Smooth muscle cell (in vitro differentiated cells): ENCODE results near the gene APBB1. TPM values are rescaled to one million over a fixed set of nuclear protein-coding genes. Genes with fewer than 3 reads are reported as not detected.
A peak's percentile ranks its signal among the peaks of the same experiment; 100 is the strongest.

Experiments used
- DNase-seq: peaks from one replicate; lab custom pipeline; 2025; ENCODE audit not compliant: unreplicated experiment; lab: John Stamatoyannopoulos, UW
- H2AFZ ChIP-seq: fragments of 200-600 bp; sonication (generic); 2 replicates; pipeline ENCODE4 v1.6.0; 2016; ENCODE audit warnings: antibody characterized with exemption, low read depth, mild to moderate bottlenecking
- H3F3A ChIP-seq: fragments of 200-600 bp; sonication (generic); 2 replicates; pipeline ENCODE4 v1.6.0; 2017; ENCODE audit warnings: antibody characterized with exemption, low read depth
- H3K27ac ChIP-seq: fragments of 200-600 bp; sonication (generic); 2 replicates; pipeline ENCODE4 v1.5.1; 2016; ENCODE audit warnings: low read depth, mild to moderate bottlenecking
- H3K27me3 ChIP-seq: fragments of 200-600 bp; sonication (generic); 2 replicates; pipeline ENCODE4 v1.6.1; 2016; ENCODE audit warnings: low read depth, mild to moderate bottlenecking
- H3K36me3 ChIP-seq: fragments of 200-600 bp; sonication (generic); 2 replicates; pipeline ENCODE4 v1.5.1; 2016; ENCODE audit warnings: low read depth
- H3K4me1 ChIP-seq: fragments of 200-600 bp; sonication (generic); 2 replicates; pipeline ENCODE4 v1.5.1; 2016; ENCODE audit warnings: low read depth
- H3K4me2 ChIP-seq: fragments of 200-600 bp; sonication (generic); 2 replicates; pipeline ENCODE4 v1.6.0; 2016; ENCODE audit warnings: mild to moderate bottlenecking
- H3K4me3 ChIP-seq: fragments of 200-600 bp; sonication (generic); 2 replicates; pipeline ENCODE4 v1.5.1; 2016; ENCODE audit warnings: mild to moderate bottlenecking
- H3K79me2 ChIP-seq: fragments of 200-600 bp; sonication (generic); 2 replicates; pipeline ENCODE4 v1.6.0; 2016; ENCODE audit warnings: low read depth, mild to moderate bottlenecking
- H3K9ac ChIP-seq: fragments of 200-600 bp; sonication (generic); 2 replicates; pipeline ENCODE4 v1.6.0; 2016; ENCODE audit warnings: low read depth
- H3K9me3 ChIP-seq: fragments of 200-600 bp; sonication (generic); replicated peaks from 2 replicates; pipeline ENCODE4 v1.5.1; 2016; ENCODE audit warnings: low read depth
- H4K20me1 ChIP-seq: fragments of 200-600 bp; sonication (generic); 2 replicates; pipeline ENCODE4 v1.6.0; 2016; ENCODE audit warnings: low read depth
- WGBS: methylation state at CpG from one replicate; pipeline ENCODE4 v1.1.7; 2016; ENCODE audit warnings: low lambda C conversion rate; 5-methylcytosine and 5-hydroxymethylcytosine counted together
- polyA plus RNA-seq: library from polyadenylated mRNA; unstranded; fragments of >200 nt; fragmentation: Nextera tagmentation; extraction: Ambion mirVana; gene quantifications from 2 replicates; pipeline ENCODE4 v1.2.1, GENCODE V29; 2016
- total RNA-seq: library from RNA; depleted of rRNA; stranded (reverse); fragments of >200 nt; gene quantifications from 2 replicates; pipeline ENCODE4 v1.2.3, GENCODE V29; 2014
- TF ChIP-seq, protein P1 (sequence below): fragments of 200-600 bp; sonication (generic); IDR thresholded peaks from 2 replicates; pipeline ENCODE4 v1.5.1; 2017; ENCODE audit warnings: borderline replicate concordance, mild to moderate bottlenecking, antibody characterized with exemption; ENCODE audit not compliant: insufficient read depth, poor library complexity, severe bottlenecking

The APBB1 gene
- 31.1 and 36.7 TPM in 2 replicates for total RNA-seq
- polyA plus RNA-seq = 59.2 and 64.2 TPM in 2 replicates

DNA sequence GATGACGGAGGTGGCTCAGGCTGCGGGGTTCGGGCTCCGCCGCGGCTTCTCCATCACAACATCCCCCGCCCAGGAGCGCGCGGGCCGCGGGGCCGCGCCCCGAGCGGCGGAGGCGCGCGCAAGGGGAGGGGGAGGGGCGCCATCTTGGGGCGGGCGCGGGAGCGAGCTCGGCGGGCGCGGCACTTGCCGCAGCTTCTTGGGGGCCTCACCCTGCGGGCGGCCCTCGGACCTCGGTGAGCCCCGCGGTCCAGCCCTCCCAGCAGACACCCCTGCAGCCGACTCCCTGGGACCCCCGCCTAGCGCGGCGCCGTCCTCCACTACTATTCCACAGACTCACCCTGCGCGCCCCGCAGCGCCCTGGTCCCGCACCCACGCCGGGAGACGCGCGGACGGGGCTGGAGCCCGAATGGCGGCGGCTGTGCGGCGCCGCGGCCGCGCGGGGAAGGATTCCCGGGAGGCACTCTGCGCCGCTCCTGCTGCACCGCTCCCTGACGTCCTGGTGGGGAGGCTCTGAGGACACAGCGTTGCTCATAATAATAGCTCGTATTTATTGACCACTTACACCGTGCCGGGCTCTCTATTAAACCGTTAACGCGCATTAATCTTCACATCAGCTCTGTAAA lies at the start of gene APBB1:
Gene APBB1, minus strand, starts transcription at position 86 of the 623 bp plus-strand sequence. CDS start 7,747 bp downstream, outside the sequence.
- H4K20me1 ChIP-seq = peaks cover 23% of the 10 kb centered on the region
- peaks cover 13% of the 10 kb centered on the region for H3K27me3 ChIP-seq
- H3K36me3 ChIP-seq = no peaks in the 10 kb centered on the region
- no peak for DNase-seq
- H3K4me3 ChIP-seq = peak within 1 kb of the TSS; percentile 91
- WGBS = 2% methylated on average over 38 of the region's 75 CpGs
- no peaks in the 10 kb centered on the region for H3F3A ChIP-seq
- H3K4me1 ChIP-seq = peaks cover 4% of the 10 kb centered on the region
- no peaks in the 10 kb centered on the region for H3K9me3 ChIP-seq
- no peak within 1 kb of the TSS for H3K27ac ChIP-seq
- H3K4me2 ChIP-seq = peak within 1 kb of the TSS; percentile 97
- H3K9ac ChIP-seq = peak within 1 kb of the TSS; percentile 68
- H2AFZ ChIP-seq = peak within 1 kb of the TSS; percentile 91
- TF ChIP-seq, protein P1, sequence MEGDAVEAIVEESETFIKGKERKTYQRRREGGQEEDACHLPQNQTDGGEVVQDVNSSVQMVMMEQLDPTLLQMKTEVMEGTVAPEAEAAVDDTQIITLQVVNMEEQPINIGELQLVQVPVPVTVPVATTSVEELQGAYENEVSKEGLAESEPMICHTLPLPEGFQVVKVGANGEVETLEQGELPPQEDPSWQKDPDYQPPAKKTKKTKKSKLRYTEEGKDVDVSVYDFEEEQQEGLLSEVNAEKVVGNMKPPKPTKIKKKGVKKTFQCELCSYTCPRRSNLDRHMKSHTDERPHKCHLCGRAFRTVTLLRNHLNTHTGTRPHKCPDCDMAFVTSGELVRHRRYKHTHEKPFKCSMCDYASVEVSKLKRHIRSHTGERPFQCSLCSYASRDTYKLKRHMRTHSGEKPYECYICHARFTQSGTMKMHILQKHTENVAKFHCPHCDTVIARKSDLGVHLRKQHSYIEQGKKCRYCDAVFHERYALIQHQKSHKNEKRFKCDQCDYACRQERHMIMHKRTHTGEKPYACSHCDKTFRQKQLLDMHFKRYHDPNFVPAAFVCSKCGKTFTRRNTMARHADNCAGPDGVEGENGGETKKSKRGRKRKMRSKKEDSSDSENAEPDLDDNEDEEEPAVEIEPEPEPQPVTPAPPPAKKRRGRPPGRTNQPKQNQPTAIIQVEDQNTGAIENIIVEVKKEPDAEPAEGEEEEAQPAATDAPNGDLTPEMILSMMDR = no peak
- H3K79me2 ChIP-seq = peaks cover 12% of the 10 kb centered on the region

GRCh38 chr11:6459099-6459450 lies 40.2 kb upstream of the APBB1 start:
- 100% methylated on average over 1 of the region's 1 CpG for WGBS
- no peak for DNase-seq
- H4K20me1 ChIP-seq = no peaks in the 10 kb centered on the region
- H3K4me2 ChIP-seq = no peak overlapping the region
- no peak overlapping the region for H2AFZ ChIP-seq
- H3K9ac ChIP-seq = no peak overlapping the region
- H3F3A ChIP-seq = no peaks in the 10 kb centered on the region
- H3K27me3 ChIP-seq = no peaks in the 10 kb centered on the region
- no peak overlapping the region for H3K27ac ChIP-seq
- H3K4me1 ChIP-seq = no peaks in the 10 kb centered on the region
- H3K36me3 ChIP-seq = no peaks in the 10 kb centered on the region
- no peaks in the 10 kb centered on the region for H3K9me3 ChIP-seq
- no peak overlapping the region for H3K4me3 ChIP-seq
- no peaks in the 10 kb centered on the region for H3K79me2 ChIP-seq
- TF ChIP-seq, protein P1 = no peak

GRCh38 chr11:6458352-6459098 lies 39.6 kb upstream of the APBB1 start:
- H3K4me1 ChIP-seq = no peaks in the 10 kb centered on the region
- no peak overlapping the region for H3K9ac ChIP-seq
- DNase-seq = no peak
- H3K4me3 ChIP-seq = no peak overlapping the region
- no peak overlapping the region for H3K27ac ChIP-seq
- TF ChIP-seq, protein P1 = no peak
- H3K9me3 ChIP-seq = no peaks in the 10 kb centered on the region
- no peaks in the 10 kb centered on the region for H3K36me3 ChIP-seq
- no peak overlapping the region for H2AFZ ChIP-seq
- H3K79me2 ChIP-seq = no peaks in the 10 kb centered on the region
- no peaks in the 10 kb centered on the region for H4K20me1 ChIP-seq
- no peaks in the 10 kb centered on the region for H3K27me3 ChIP-seq
- no peaks in the 10 kb centered on the region for H3F3A ChIP-seq
- 85% methylated on average over 2 of the region's 2 CpGs for WGBS
- no peak overlapping the region for H3K4me2 ChIP-seq
